GDM1 (cell line): Measurements from ENCODE around the gene NCOA7.
"Not testable (repeated sequence)": the region's sequence is repeated elsewhere in the genome, so short reads cannot be mapped to it uniquely, and the experiment has no call there.

Experiments
- DNase-seq: peaks from one replicate; lab custom pipeline; 2025; lab: John Stamatoyannopoulos, UW

The NCOA7 gene

GRCh38 chr6:125836466-125836865 lies 45.7 kb downstream of the NCOA7 start:
- no peak for DNase-seq

DNA sequence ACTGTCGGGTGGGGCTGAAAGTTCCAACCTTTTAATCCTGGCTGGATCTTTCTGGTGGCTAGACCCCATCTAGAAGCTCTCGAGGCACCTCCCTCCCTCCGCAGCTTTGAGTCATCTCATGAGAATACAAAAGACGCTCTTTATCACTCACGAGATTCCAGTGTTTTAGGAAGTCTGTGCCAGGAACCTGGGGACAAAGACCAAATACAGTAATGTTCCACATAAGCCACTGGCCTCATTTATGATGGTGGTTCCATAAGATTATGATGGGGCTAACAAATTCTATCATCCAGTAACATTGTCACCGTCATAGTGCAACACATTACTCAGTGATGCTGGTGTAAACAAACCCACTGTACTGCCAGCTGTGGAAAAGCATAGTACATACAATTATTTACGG lies 48.7 kb downstream of the NCOA7 start:
- no peak for DNase-seq

- DNase-seq = no peak
These were observed 49.1 kb downstream of the NCOA7 start for GRCh38 chr6:125839879-125840278.

- no peak for DNase-seq
These were observed 50.8 kb downstream of the NCOA7 start for GRCh38 chr6:125841356-125842090.

DNA sequence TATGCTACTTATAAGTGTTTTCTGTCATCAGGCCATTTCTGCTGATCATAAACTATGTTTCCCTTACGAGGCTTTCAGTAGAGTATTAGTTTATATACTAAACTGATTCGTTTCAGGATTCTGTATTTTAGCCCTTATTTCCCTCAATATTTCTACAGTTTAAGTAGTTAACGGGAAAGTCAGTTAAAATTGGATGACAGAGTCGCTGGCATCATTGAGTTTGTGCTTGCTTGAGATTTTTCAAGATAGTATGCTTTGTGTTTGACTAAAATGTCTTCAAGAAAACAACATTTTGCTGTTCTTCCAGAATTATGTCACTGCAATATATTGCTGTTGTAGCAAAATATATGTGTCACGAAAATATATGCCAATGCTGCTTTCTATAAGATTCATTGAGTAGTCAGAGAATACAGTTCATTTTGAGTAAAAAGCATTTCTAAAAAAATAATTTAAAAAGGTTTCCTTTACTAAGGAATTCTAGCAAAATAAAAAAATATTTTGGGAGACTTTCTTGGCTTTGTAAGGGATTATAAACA lies 51.4 kb downstream of the NCOA7 start:
- DNase-seq = no peak

GRCh38 chr6:125843593-125843992 lies 52.8 kb downstream of the NCOA7 start:
- peak; percentile 43 for DNase-seq

- DNase-seq = no peak
These were observed 54.2 kb downstream of the NCOA7 start for GRCh38 chr6:125844989-125845388.

DNA sequence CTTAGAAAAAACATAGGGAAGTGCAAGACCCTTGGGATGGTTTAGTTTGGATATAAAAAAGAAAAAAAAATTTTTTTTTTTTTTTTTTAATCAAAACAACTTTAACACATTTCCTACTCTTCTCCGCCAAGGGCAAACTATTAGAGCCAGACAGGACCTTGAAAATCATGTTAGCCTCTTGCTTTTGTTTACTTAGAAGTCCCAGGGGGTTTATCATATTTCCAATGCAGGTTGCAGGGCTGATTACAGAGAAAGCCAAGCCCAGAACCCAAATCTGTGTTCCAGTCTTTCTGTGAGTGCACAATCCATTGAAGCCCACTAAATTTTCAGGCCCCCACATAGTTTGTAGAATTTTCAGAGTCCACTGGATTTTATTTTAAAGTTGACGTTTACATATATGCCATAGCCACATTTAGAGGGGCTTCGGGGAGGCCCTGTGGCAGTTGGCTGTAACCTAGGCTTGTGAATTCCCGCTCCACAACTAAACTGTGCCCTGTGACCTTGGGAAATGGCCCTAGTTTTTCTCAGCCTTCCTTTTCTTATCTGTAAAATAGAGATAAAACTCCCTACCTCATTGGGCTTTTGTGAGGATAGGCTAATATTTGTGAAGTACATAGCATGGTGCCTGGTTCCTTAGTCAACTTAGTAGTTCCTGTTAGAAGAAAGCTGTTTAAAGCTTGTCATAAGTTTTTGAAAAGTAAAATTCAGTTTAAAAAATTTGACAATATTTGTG lies 55.7 kb downstream of the NCOA7 start:
- no peak for DNase-seq

- DNase-seq = not testable (repeated sequence)
These were observed 57.5 kb downstream of the NCOA7 start for GRCh38 chr6:125848286-125848685.

DNA sequence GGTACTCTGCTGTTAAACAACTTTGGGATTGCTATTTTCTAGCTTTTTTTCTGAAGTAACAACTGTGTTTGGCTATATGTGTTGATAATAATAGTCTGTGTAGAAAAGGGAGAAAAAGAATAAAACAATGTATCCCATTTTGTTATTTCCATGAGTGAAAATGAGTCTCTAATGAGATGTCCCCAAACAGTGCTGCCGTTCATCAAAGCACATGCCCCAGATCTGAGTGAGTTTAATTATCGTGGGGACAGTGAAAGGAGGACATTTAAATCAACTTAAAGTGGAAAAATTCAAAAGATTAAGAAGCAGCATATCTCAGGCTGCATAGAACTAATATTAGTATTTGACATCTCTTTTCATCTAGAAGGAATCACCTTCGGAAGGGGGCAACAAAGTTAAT lies 59.6 kb downstream of the NCOA7 start:
- DNase-seq = no peak

DNA sequence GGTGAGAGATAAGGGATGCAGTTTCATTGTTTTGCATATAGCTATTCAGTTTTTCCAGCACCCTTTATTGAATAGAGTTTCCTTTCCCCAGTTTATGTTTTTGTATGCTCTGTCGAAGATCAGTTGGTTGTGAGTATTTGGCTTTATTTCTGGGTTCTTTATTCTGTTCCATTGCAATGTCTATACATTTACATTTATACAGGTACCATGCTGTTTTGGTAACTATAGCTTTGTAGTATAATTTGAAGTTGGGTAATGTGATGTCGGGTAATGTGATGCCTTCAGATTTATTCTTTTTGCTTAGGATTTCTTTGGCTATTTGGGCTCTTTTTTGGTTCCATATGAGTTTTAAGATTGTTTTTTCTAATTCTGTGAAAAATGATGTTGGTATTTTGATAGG lies 61.8 kb downstream of the NCOA7 start:
- no peak for DNase-seq

DNA sequence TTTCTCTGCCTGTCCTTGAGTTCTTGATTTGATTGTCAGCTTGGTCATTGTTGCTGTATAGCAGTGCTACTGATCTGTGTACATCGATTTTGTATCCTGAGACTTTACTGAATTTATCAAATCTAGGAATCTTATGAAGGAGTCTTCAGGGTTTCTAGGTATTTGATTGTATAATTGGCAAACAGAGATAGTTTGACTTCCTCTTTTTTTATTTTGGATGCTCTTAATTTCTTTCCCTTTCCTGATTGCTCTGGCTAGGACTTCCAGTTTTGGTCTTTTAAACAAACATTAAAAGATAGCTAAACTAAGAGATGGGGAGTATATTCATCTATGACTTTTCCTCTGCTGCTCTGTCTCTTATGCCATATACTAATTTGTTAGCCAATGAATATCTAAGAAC lies 62.4 kb downstream of the NCOA7 start:
- DNase-seq = no peak

GRCh38 chr6:125853756-125854155 lies 63.0 kb downstream of the NCOA7 start:
- DNase-seq = no peak

DNA sequence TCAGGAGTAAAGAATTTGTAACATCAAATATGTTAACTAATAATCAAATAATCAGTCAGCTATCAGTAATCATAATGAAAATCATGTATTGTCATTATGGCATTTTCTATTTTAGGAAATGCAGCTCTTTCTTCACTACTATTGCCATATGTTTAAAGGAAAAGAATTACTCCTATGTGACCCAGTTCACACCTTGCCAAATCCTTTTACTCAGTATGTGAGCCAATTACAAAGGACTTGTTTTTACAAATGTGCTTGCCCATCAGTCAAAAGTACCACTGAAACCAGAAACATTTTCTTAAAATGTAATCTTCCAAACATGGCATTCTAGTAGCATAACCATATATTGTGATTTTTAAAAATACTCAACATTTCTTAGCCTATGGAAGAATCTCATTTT lies 63.6 kb downstream of the NCOA7 start:
- DNase-seq = no peak

GRCh38 chr6:125855783-125856182 lies 65.0 kb downstream of the NCOA7 start:
- DNase-seq = no peak

GRCh38 chr6:125857846-125858245 lies 67.1 kb downstream of the NCOA7 start:
- no peak for DNase-seq

DNA sequence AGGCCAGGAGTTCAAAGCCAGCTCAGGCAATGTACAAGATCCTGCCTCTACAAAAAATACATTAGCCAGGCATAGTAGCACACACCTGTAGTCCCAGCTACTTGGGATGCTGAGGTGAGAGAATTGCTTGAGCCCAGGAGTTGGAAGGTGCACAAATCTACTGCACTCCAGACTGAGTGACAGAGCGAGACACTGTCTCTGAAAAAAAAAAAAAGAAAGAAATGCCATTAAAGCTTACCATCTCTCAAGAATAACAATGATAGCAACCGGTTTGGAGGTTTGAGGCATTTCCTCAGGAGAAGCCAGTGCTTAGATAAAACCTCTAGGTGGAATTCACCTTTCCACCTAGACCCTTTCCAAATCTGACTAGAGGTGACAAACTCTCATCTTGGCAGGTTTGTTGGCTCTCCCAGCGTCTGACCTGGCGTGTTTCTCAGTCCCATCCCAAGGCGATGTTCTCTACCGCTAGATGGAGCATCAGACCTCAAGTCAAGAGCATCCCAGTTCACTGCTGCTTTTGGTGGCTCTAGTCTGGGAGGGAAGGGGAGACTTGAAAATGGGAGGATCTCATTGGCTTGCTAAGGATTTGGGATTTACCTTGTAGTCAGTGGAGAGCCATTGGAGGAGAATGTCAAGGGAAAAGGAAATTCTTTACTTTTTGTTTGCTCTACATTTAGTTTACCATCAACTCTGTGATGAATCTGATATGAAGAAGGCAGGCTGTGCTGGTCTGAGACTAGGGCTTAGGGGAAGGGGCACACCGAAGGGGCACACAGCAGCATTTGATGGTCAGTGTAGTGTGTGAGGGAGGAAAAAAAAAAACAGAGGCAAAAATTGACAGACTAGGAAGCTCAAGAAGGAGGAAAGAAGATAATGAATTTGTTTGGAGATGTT lies 67.9 kb downstream of the NCOA7 start:
- peak; percentile 31 for DNase-seq

DNA sequence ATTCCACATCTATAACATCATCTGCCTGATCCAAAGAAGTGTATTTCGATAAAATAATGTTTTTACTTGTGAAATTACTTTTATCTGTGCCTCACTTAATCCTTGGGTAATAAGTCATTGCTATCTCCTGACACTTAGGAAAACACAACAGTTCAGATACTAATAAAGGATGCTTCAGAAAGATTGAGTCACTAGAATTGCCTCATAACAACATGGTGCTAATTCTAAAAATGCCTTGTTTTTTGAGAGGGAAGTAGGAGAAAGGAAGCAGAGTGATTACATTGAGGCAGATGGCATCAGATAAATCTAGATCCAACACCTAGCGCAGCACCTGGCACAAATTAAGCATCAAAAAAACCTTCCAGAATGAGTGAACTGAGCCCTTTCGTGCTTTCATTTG lies 69.0 kb downstream of the NCOA7 start:
- no peak for DNase-seq

DNA sequence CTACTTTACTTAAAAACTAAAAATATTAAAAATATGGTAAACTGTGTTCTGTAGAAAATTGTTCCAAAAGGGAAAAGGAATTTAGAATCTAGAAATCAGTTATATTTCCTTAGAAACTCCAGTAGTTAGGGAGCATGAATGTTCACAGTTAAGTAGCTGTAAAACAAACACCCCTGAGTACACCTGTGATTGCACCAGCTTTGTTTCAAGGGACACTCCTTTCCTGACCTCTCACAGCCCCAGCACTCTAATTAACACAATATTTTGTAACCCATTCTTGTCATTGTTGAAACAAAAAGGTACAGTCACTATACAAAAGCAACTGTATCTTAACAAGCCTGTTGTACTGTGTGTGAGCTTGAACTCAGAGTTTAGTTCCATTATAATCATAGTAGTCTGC lies 72.3 kb downstream of the NCOA7 start:
- no peak for DNase-seq

DNA sequence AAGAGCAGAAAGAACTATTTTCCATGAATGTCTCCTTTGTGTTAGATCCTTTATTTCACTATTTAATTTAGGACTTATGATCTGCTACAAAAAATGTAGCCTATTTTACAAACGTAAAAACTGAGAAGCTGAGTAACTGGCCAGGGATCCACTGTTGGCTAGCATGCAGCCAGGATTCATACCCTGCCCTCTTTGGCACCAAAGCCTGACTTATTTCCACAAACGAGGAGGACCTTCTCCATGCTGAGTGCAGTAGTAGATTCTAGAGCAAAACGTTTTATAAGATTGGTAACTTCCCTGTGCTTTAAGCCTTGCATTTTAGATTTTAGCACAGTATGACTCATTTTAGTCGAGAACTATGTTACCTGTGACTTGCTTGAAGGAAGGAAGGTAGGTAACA lies 74.3 kb downstream of the NCOA7 start:
- DNase-seq = no peak

GRCh38 chr6:125866433-125866832 lies 75.7 kb downstream of the NCOA7 start:
- DNase-seq = no peak

DNA sequence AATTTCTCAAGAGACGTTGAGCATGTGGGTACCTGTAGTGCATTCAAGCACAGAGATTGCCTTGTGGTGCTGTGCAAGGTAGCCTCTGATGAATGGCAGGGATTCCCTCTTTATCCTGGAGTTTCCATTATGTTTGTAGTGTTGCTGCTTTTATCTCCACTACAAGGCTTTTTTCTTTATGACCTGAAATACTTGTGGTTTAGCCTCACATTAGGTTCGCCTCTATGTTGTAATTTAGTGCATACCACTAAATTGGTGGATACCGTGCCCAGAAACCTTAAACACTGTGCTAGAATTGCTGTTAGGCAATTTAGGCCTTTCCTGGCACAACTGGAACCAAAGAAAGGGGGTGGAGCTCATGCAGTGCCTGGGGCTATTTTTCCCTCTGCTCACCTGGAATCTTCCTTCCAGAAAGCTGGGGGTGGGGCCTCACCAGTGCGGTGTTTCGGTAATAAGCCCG lies 76.8 kb downstream of the NCOA7 start:
- DNase-seq = no peak
